ENCODE results near the gene POLR1E.

DNA sequence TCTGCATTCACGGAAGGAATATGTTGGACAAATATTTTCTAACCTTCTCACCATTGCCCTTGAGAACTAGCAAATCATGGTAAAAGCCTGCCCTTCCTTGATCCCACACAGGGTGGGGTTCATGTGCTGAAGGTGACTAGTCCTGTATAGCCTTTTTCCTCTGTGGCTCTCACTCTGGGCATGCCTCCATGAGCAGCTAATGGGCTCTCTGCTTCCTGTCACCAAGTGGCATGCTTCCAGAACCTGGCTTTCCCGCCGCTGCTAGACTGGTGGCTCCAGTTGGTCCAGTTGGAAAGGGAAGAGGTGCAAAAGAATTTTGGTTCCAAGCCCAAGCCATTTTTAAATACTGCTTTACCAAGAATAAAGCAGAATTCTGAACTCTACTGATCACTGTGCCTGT lies 54.9 kb downstream of the POLR1E start:
- TF ChIP-seq, protein P1, sequence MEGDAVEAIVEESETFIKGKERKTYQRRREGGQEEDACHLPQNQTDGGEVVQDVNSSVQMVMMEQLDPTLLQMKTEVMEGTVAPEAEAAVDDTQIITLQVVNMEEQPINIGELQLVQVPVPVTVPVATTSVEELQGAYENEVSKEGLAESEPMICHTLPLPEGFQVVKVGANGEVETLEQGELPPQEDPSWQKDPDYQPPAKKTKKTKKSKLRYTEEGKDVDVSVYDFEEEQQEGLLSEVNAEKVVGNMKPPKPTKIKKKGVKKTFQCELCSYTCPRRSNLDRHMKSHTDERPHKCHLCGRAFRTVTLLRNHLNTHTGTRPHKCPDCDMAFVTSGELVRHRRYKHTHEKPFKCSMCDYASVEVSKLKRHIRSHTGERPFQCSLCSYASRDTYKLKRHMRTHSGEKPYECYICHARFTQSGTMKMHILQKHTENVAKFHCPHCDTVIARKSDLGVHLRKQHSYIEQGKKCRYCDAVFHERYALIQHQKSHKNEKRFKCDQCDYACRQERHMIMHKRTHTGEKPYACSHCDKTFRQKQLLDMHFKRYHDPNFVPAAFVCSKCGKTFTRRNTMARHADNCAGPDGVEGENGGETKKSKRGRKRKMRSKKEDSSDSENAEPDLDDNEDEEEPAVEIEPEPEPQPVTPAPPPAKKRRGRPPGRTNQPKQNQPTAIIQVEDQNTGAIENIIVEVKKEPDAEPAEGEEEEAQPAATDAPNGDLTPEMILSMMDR (conservative IDR thresholded peaks at IDR 0.05): no peak
- no peak for TF ChIP-seq ZFX (IDR thresholded peaks at IDR 0.05)

All from C4-2B (cell line).